NB4 (cell line): ENCODE measurements around the gene FSCB.
"Not testable (repeated sequence)": the region's sequence is repeated elsewhere in the genome, so short reads cannot be mapped to it uniquely, and the experiment has no call there.

Experiments
- DNase-seq: peaks from one replicate; pipeline ENCODE4 v3.0.0; 2010; ENCODE audit warnings: low read depth
- H3K4me3 ChIP-seq: one replicate; pipeline ENCODE4 v1.5.1; 2011; ENCODE audit warnings: mild to moderate bottlenecking, low read depth, low read length, moderate library complexity
- CTCF ChIP-seq: IDR thresholded peaks from one replicate; pipeline ENCODE4 v1.5.1; 2012; ENCODE audit warnings: low read depth, low read length
- MAX ChIP-seq: IDR thresholded peaks from 2 replicates; pipeline ENCODE4 v1.6.1; 2011; ENCODE audit warnings: low read depth, low read length
- MYC ChIP-seq: IDR thresholded peaks from 2 replicates; pipeline ENCODE4 v1.6.1; 2011; ENCODE audit warnings: low read depth, low read length
- POLR2A ChIP-seq: IDR thresholded peaks from 2 replicates; pipeline ENCODE4 v1.6.1; 2011; ENCODE audit warnings: mild to moderate bottlenecking; ENCODE audit not compliant: insufficient read length; ENCODE audit errors: extremely low read depth

FSCB gene

GRCh38 chr14:44525237-44525636 lies 18.2 kb upstream of the FSCB start:
- H3K4me3 ChIP-seq = no peak overlapping the region
- no peak for DNase-seq
- no peak for TF ChIP-seq POLR2A
- no peak for TF ChIP-seq MYC
- TF ChIP-seq CTCF = no peak
- no peak for TF ChIP-seq MAX

DNA sequence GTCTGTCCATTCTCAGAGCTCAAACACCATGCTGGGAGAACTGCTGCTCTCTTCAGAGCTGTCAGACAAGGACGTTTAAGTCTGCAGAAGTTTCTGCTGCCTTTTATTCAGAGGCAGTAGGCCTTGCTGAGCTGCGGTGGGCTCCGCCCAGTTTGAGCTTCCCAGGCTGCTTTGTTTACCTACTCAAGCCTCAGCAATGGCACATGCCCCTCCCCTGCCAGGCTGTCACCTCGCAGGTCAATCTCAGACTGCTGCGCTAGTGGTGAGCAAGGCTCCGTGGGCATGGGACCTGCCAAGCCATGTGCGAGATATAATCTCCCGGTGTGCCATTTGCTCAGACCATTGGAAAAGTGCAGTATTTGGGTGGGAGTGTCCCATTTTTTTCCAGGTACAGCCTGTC lies 8.6 kb upstream of the FSCB start:
- not testable (repeated sequence) for DNase-seq, H3K4me3 ChIP-seq

DNA sequence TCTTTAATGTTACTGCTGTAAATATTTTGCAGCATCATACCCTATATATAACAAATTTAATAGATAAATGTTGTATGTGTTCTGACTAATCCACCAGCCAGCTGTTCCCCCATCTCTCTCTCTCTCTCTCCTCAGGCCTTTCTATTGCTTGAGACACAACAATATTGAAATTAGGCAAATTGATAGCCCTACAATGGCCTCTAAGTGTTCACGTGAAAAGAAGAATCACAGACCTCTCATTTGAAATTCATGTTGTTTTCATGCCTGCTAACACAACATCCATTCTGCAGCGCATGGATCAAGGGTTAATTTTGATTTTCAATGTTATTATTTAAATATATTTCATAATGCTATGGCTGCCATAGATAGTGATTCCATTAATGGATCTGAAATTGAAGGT lies 1.8 kb upstream of the FSCB start:
- no peak for DNase-seq
- TF ChIP-seq POLR2A = no peak
- no peak for TF ChIP-seq CTCF
- TF ChIP-seq MAX = no peak
- TF ChIP-seq MYC = no peak
- H3K4me3 ChIP-seq = no peak overlapping the region

DNA sequence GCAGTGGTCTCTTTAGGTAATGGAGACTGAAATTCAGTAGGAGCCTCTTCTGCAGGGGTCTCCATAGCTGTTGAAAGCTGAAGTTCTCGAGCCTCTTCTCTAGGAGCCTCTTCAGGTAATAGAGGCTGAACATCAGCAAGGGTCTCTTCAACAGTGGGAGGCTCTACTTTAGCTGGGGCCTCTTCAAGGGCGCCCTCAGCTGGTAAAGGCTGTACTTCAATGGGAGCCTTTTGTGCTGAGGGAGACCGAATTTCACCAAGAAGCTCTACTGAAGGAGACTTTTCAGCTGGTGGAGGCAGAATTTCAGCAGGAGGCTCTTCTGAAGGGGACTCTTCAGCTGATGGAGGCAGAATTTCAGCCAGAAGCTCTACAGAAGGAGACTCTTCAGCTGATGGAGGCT lies 1.5 kb downstream of the FSCB start:
- H3K4me3 ChIP-seq = no peak overlapping the region
- TF ChIP-seq MYC (no peak), POLR2A (no peak), CTCF (peak; percentile 41)
- DNase-seq = peak; percentile 21

- TF ChIP-seq POLR2A (no peak), CTCF (no peak), MAX (no peak), MYC (no peak)
- no peak overlapping the region for H3K4me3 ChIP-seq
- no peak for DNase-seq
These were observed 9.9 kb downstream of the FSCB start for GRCh38 chr14:44497148-44497547.

DNA sequence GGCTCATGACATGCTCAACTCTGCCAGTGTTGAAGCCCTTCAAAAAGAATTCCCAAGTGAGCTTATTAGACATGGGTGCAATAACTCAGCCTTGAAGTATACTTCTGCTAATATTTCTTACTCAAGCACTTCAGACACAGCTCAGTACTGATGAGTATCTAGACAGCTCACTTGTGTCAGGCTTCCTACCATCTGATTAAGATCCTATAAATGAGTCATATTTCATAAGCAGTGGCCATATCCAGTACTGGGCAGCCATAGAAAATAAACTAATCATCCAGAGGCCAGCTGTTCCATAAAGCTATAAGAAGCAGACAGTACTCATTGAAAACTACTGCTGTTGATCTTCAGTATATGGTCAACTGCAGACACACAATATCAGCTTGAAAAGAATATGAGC lies 12.9 kb downstream of the FSCB start:
- no peak for TF ChIP-seq MYC
- no peak for TF ChIP-seq CTCF
- H3K4me3 ChIP-seq = no peak overlapping the region
- DNase-seq = no peak

DNA sequence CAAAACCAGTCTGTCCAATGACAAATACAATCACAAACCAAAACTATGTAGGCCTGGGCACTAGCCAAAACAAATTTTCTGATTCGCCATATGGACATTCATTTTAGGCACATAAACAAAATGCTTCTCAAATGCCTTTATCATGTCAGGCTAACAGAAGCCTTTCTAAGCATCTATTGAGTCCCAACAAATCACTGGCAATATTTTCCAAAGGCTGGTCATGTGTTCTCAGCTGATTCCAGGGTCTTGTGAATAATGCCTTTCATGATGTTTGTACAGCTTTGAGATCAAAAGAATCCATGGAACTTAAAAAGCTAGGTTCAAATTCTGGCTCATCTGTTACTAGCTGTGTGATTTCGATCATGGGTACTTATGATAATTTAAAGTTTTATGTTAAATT lies 16.1 kb downstream of the FSCB start:
- TF ChIP-seq CTCF (no peak), MYC (no peak), POLR2A (no peak), MAX (no peak)
- no peak for DNase-seq
- H3K4me3 ChIP-seq = no peak overlapping the region
